CD4-positive, alpha-beta T cell treated with Interleukin-15 for 4 hours (primary cell): ENCODE measurements around the gene GPR137.
"Not testable (repeated sequence)": the region's sequence is repeated elsewhere in the genome, so short reads cannot be mapped to it uniquely, and the experiment has no call there.

Source experiments
- DNase-seq: peaks from one replicate; pipeline ENCODE4 v3.0.0-alpha.2; 2020; ENCODE audit warnings: low spot score

The GPR137 gene, protein sequence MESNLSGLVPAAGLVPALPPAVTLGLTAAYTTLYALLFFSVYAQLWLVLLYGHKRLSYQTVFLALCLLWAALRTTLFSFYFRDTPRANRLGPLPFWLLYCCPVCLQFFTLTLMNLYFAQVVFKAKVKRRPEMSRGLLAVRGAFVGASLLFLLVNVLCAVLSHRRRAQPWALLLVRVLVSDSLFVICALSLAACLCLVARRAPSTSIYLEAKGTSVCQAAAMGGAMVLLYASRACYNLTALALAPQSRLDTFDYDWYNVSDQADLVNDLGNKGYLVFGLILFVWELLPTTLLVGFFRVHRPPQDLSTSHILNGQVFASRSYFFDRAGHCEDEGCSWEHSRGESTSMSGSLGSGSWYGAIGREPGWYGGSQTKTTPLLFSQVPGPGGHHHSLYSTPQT

DNA sequence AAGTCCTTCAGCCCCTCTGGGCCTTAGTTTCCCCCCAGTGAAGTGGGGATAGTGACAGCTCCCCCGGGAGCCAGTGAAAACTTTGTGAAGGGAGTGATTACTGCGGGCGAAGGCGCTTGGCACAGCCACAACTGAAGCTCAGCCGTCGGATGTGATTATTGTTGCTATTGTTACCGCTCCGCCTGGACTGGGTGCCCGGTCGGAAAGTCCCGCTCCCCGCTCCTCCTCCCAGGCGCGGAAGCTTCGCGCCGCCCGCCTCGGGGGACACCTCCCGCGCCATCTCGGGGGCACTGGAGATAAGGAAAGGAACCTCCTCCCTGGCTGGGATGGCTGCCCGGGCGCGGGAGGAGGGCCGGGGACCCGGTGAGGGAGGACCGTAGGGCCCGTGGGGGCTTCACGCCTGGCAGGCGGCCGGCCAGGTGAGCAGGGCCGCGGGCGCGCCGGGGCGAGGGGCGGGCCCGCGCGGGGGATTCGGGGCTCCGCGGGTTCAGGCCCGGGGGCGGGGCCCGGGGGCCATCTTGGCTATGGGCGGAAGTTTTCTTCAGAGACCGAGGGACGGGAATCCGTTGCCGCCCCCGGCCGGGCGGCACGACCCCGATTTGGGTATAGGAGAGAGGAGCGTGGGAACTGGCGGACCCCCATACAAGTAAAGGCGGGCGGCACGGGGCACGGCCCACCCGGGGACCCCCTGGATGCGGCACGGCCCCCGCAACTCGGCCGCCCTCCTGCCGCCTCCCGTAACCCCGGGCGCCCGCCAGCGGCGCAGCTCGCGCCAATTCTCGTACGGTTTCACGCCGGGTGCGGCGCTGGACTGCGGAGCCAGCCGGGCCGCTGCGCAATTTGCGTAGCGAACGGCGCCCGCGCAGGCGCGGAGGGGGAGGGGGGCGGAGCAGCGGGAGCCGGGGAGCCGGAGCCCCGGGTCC, at the start of gene GPR137:
GPR137 (plus strand) TSS at position 887 of the 923 bp plus-strand sequence. CDS start 677 bp downstream, outside the sequence.
- DNase-seq = peak; percentile 90

DNA sequence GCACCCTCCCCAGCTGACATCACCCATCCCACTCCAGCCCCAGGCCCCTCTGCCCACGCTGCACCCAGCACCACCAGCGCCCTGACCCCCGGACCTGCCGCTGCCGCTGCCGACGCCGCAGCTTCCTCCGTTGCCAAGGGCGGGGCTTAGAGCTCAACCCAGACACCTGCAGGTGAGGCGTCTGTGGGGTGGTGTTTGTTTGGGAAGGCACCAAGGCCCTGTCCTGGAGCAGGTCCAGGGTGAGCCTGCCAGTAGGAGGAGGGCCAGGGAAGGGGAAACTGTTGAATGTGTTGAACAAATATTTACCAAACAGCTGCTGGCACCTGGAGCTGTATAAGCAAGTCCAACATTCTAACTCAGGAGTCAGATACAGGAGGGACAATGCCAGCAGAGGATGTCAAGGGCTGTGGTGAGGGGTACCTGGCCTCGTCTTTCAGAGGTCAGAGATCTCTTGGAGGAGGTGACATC, 48.1 kb upstream of the GPR137 start:
- no peak for DNase-seq

DNA sequence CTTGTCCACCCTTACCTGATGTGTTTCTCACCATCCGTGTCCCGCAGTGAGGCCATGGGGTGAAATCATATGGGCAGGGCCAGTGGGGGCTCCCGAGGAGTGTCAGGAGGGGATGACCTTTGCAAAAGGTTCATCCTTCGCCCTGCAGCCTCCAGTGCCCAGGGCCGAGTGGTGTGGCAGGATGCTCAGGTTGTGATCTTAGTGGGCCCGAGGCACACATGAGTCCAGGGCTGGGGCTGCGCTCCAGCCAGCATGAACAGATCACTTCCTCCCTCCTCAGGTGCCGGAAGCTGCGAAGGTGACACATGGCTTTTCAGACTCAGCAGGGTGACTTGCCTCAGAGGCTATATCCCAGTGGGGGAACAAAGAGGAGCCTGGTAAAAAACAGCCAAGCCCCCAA, 47.6 kb upstream of the GPR137 start:
- DNase-seq = no peak

DNA sequence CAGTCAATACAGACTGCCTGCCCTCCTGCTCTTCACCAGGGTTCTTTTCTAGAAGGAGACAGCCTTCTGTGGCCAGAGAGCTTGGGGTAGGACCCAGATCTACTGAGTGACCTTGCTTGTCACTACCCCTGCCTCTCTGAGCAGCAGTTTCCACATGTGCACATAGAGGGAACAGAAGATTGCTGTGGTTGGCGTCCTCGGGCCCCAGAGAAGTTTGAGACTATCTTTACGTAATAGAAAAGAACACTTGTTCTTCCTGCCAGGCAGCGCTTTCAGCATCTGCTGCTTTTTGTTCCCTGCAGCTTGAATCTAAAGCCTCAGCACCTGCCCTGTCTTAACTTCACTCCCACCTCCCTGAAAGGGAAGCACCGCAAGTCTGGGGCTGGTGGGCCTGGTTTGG, 46.6 kb upstream of the GPR137 start:
- no peak for DNase-seq

DNA sequence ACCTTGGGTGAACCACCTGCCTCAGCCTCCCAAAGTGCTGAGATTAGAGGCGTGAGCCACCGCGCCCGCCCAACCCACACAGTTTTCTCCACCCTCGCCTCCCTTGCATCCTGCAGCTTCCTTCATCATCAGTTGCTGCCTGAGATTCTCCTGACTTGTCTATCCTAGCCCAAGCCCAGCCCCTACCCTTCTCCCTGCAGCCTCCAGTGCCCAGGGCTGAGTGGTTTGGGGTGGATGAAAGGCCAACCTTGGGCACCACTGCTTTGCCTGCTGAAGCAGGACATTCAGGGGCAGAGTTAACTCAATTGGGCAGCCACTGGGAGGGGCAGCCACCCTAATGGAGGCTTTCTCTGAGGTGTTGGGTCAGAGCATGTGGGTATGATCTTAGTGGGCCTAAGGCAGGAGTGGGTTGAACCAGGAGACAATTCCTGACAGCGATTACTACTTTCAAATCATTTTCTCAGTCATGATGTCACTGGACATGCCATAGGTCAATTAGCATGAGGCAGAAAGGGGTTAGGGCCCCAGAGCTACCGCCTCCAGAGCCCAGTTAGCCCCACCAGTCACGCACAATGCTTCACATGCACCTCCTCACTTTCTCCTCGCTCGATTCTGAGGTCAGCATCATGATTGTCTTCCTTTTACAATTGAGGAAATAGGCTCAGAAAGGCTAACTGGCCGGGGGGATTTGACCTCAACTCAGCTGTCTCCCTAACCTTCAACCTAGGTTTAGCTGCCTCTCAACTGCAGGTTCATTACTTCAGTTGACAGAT, 45.8 kb upstream of the GPR137 start:
- DNase-seq = no peak

DNA sequence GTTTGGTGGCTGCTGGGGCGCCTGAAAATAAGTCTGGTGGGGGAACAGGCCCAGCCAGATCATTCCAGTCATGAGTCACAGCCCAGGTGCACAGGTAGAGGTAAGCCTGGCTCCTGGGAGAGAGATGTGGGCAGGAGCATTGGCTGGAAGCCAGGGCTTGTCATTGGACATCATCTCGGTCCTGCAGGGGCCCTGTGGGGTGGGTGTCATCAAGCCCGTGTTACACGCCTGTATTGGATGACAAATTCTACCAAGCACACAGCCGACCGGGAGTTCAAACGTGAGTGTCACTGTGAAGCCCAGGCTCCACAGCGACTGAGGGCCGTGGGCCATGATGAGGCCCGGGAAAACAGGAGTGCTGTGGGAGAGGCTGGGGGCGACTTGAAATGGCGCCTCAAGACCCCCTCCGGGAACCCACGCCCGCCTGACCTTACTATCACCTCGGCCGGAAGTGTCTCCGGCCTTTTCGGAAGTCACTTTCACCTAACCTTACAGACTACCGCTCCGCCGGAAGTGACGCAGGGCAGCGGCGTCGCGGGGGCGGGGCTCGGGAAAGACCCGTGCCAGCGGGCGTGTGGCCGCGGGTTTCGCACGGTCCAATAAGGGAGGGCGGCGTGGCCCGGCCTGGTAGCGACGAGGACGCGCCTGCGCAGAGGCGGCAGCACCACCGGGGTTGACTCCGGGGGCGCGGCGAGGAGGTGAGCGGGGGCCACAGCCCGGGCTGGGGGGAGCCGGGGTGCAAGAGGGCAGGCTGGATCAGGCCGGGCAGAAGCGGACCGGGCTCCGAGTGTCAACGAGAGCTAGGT, 45.0 kb upstream of the GPR137 start, which contains the start of gene FKBP2:
FKBP2 (plus strand) TSS at position 661 of the 806 bp plus-strand sequence. CDS start 1,293 bp downstream, outside the sequence.
- peak; percentile 98 for DNase-seq

DNA sequence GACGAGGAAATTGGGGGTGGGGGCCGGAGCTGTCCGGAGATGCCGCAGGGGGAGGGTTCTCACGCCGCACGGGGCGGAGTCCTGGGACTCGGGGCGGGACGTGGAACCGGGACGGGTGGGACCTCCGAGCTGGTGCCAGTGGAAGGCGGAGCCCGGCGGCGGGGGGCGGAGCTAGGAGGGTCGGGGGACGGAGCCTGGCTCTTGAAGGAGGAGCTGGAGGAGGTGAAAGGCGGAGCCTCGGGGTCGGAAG, 44.5 kb upstream of the GPR137 start:
- DNase-seq = peak; percentile 99

DNA sequence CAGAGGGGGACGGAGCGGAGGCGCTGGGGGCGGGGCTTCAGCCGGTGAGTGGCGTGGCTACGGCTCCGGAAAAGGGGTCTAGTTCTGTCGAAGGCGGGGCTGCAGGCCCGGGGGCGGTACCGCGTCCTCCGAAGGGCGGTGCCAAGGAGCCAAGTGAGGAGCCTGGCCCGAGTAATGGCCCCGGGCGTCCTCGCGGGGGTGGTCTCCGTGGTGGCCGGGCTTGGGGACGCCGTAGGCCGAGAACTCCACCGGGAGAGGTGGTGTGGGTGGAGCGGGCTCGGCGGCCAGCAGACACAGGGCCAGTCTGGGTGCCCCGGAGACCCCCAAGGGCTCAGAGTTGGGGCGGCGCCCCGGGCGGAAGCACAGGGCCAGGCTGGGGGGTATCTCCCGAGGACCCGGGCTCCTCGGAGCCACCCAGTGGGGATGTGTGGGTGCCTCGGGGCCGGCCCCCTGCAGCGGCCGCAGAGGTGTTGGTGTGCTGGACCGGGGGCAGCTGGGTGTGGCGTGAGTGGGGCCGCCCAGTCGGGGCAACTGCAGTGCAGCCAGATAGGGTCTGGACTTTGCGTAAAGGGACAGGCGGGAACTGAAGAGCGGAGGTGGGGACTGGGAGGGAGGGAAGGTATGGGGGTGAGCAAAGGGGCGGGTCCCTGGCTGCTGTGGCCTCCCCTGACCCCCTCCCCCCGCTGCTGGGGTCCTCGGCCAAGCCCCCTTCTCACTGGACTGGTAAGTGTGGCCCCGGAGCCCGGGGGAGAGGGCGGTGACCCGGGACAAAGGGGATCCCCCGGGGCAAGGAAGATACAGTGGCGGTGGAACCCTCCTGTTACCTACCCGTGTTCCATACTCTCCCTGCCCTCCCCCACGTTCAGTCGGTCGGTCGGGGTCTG, 43.9 kb upstream of the GPR137 start:
- DNase-seq = no peak

DNA sequence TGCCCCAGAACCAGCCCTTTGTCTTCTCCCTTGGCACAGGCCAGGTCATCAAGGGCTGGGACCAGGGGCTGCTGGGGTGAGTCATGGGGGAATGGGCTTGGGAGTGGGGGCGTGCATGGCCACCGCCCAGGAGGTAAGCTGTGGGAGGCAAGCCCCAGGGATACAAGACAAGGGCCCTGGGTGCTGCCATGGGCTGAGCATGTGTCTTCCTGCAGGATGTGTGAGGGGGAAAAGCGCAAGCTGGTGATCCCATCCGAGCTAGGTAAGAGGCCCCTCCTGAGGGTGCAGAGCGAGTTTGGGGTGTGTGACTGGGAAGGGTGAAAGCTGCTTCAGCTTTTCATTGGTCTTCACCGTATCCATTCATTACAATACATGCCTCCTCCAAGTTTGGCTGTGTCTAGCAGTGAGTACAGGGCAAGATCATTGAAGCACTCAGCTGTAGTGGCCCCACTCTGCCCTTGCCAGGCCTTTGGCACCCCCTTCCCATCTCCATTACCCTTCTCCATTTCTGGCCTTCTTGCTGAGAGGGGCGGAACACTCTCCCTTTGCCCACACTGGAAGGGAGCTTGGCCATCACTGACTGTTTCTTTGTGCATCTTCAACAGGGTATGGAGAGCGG, 42.3 kb upstream of the GPR137 start:
- no peak for DNase-seq

DNA sequence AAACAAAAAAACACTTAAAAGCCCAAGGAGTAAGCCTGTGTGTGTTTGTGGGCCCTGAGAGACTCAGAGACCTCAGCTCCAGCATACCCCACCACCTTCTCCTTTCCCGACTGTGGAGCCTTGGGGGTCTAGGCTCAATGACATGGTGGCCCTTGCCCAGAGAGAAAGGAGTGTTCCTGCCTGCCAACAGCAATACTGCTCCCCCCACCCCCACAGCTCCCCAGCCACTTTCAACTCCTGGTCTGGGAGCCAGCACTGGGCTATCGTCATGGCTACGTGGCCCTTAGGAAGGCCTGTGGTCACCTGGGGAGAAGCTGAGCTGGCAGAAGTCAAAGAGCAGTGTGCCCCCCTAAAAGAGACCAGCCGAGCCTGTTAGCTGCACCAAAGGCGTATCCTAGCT, 41.5 kb upstream of the GPR137 start:
- DNase-seq = no peak

DNA sequence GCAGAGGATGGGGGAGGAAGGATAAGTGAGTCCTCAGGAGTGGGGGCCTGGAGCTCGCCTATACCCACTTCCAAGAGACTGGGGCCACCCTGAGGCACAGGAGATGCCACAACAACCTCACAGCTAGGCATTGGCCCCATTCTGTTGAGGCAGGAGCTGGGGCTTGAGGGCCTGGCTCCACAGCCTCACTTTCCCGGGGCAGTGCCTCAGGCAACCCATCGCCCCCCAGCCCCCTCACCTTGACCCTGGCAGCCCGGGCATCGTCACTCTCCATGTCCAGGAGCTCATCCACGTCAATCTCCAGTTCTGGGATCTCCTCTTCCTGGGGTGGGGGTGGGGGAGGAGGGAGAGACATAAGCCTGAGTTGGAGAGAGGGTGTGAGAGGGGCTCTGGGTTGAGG, 40.7 kb upstream of the GPR137 start:
- DNase-seq = no peak

DNA sequence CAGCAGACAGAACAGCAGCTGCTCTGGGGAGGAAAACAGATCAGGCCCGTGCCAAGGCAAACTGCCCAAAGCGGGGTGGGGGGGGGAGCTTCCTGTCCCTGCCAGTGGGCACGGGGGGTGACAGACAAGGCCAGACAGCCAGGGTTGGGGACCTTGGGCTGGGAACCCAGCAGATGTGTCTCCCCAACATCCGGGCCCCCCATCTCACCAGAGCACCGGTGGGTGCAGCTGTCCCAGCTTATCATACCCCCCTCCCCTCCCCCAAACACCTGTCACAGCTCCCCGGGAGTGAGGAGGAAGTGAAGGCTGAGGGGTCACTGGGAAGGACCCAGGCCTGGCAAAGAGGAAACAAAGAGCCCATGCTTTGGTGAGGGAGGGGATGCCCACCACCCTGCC, 40.2 kb upstream of the GPR137 start:
- DNase-seq = peak; percentile 52

DNA sequence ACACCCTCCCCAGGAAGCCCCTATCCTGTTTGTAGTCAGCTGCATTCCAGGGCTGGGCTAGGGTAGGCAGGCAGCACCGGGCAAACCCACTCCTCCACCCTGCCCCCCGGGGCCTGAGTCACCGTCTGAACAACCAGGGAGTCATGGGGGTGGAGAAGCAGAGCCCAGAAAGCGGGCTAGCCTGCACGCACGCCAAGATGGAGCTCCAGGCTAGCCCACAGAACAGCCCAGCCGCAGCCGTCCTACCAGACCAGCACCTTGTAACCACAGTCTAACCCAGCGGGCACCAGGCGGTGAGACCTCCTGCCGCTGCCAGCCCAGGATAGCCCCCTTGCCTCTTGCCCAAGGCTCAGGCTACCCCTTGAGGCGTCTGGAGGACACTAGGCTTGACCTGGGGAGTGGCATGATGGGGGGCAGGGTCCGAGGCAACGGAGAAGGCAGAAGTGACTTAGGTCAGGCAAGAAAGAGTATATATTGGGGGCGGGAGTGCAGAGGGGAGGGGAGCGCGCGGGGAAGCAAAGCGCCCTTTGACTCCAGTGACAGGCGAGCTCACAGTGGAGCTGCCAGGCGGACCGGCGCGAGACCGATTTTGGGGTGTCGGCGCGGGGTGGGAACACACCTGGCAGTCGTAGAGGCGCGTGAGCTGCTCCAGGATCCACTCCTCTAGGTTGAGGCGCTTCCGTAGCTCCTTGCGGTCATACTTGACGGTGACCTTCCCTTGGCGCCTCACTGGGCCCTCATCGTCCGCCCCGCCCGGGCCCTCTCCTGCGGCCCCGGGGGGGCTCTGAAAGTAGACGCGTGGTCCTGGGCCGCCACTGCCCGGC, 39.6 kb upstream of the GPR137 start:
- peak; percentile 80 for DNase-seq

DNA sequence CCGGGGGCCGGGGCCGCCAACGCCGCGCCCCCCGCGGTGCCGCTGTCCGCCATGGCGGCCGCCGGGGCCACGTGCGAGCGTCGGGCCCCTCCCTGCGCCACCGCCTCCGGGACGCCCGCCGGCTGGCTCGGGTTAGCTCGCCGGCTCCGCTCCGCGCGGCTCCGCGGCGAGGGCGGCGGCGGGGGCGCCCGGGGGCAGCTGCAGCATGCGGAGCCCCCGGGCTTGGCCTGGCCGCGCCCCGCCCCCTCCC, 39.1 kb upstream of the GPR137 start:
- DNase-seq = not testable (repeated sequence)

DNA sequence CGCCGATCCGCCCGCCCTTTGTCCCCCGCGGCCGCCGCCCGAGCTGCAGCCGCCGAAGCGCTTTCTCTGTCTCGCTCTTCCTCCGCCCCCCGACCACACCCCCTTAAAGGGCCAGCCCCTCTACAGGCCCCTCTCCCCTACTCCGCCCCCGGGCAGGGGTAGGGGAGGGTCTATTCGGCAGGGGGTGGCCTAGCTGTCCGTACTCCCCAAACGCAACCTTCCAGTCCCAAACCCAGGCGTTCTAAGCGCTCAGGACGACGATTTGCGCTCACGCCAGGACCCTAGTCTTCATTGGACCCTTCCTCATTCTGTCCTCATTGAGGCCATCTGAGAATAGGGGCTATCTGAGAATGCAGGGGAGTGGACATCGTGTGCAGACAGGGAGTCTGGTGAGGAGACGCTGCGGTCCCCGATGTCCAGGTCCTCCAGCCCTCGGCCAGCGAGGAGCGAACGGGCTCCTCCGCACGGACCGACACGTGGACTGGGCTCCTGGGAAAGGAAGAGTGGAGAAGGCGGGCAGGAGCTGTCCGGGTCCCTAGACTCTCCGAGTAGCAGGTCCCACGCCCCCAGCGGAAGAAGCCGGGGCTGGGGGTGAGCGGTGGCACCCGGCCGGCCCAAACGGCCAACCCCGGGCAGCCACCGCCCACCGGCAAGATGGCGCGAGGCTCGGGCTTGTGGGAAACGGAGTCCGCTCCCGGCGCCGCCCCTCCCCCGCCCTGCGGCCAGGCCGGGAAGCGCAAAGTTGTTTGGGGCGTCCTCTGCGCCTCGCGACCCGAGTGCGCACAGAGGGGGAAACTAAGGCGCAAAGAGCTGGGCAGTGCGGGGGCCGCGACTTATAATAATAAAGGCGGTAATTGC, 38.5 kb upstream of the GPR137 start, which contains the start of gene PPP1R14B:
PPP1R14B (minus strand) TSS at position 73 of the 858 bp plus-strand sequence. CDS start 270 bp downstream, outside the sequence.
- peak; percentile 77 for DNase-seq

DNA sequence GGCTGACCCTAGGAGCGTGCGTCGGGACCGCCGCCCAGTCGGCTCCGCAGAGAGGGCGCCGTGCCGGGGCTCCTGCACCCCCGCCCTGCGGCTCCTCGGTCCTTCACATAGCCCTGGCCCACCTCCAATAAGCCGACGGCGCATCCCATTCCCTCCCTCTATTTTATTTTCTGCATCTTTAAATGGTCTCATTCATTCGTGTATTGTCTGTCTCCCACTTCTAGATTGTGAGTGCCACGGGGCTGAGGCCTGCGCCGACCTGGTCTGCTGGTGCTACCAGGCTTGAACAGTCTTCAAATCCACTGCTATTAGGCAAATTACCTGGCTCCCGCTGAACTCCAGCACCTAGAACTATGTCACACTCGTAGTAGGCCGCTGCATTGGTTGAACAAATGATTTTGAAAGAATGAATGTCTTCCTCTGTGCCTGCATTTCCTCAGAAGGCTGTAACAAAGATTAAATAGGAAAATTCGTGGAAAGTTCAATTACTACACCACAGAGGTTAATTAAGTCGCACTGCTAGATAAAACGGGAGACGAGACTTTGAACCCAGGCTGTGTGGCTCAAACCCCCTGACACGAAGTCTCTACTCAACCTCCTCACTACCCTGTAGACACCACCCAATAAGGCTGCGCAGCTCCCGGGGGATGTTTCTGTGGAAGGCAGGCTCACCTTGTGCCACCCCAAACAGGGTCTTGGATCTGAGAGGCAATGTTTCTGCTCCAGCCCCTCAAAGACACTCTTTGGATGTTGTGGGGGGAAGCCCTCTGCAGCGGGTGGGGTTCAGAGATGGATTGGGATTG, 37.7 kb upstream of the GPR137 start:
- no peak for DNase-seq

DNA sequence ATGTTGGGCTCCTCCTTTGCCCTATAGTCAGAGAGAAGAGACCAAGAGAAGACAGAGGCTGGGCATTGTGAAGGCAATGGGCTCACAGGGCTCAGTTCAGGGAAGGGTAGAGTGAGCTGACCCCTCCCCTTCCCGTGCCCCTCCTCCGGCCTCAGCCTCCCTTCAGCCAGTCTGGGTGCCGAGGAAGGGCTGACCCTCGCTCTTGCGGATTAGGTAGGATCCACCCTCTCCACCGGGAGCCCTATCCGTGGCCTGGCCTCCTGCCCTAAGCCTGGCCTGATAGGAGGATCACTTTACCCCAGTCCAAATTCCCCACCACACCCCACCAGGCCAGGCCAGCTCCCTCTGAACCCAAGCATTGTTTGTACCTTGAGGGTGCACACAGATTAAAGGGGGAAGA, 37.1 kb upstream of the GPR137 start:
- DNase-seq = no peak
